HG03139 (cell line): Measurements from ENCODE around the gene COPZ1.

Experiments used
- ATAC-seq: cut with Tn5 transposase; IDR thresholded peaks from one replicate; pipeline ENCODE4 v1.9.1; 2021; ENCODE audit not compliant: unreplicated experiment

Gene COPZ1

DNA sequence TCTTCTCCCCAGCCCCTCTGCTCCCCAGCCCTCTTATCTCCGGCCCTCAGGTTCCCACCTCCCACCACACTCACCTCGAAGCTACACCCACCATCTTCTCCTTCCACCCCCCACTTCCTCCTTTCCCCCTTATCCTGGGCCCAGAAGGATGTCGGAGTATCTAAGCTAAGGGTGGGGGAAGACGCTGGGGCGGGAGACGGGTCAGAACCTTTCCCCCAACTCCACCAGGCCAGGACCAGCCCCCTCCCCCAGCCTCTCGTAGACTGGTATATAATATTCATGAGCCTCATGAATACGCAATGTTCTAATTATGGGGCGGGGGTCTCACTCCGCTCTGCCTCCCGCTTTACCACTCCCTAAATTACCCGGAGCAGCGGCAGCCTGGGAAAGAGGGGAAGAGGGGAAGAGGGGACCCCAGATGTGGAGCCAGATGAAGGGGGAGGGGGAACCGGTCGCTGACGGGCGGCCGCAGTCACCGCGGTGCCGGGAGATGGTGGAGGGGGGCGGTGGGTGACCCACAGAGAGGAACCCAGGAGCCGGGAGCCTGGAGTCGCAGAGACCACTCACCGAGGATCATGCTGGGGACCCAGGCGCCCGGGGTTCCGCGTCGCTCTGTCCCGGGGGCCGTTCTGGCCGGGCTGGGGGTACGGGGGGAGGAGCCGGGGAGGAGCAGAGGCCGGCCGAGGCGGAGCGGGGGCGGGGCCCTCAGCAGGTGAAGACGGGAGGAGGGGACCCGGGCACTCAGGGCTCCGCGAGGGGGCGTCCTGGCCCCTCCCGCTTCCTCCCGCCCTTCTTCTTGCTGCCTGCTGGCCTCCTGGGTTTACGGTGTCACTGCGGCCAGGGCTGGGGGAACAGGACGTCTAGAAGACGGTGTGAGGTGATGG lies 66.0 kb downstream of the COPZ1 start:
- peak; percentile 55 for ATAC-seq

DNA sequence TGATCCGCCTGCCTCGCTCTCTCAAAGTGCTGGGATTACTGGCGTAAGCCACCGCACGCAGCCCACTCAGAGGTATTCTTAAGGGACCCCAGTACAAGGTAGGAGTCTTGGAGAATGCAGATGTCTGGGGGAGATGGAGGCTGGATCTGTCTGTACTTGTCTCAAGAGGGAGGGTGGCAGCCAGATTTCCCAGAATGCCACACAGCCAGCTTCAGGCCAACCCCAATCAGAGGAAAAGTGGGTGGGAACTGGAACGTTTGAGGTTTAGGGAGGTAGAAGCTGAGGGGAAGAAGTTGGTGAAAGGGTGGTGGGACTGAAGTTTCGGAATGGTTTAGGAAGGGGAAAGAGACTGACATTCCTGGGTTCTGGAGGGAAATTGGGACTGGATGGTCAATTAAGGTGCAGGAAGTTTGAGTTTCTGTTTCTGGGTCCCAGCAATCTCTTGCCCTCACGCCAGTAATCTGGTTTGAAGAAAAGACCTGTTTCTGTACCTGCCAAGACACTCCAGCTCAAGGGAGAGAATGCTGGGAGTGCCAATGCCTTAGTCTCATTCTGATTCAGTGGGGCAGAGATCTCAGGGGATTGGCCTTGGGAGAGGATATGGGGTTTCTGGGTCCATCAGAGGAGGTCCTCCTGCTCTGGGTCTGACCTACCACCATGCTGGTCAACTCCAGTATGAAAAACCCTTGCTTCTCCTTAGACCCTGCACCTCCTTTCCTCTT lies 67.7 kb downstream of the COPZ1 start:
- no peak for ATAC-seq

DNA sequence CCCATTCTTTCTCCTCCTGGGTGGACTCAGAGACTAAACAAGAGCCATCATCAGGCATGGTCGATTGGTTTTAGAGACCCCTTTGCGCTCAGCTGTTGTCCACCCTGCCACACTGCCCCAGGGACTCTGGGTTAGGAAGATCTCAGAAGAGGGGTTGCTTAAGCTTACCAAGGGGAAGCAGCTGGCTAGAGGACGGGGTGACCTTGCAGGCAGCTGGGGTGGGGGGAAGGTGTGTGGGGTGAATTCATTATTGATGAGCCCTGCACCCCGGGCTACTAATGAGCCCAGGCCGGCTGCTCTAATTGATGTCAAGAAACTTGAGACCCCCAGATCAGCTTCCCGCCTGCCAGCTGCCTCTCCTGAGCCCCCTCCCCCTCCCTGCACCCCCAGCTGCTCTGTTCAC lies 68.3 kb downstream of the COPZ1 start:
- ATAC-seq, result no peak

GRCh38 chr12:54393743-54394142 lies 68.8 kb downstream of the COPZ1 start:
- no peak for ATAC-seq

GRCh38 chr12:54394281-54394719 lies 69.4 kb downstream of the COPZ1 start:
- no peak for ATAC-seq

- no peak for ATAC-seq
Measured at GRCh38 chr12:54394986-54395385, 70.1 kb downstream of the COPZ1 start.

DNA sequence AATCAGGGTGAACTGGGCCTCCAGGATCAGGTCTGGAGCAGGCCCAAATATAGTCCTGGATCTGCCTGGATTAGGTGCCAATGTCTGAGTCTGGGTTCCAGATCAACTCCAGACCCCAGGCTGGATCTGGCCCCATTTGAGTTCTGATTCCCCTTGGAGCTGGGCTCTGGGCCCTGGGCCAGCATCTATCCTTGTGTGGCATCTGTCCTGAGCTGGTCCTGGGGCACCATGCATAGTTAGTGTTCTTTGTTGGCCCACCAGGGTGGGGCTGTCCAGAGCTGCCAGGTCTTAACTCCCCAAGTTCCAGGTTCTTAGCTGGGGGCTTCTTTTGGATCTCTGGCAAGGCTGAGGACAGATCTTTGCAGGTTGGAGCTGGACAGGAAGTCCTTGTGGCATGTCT lies 70.6 kb downstream of the COPZ1 start:
- ATAC-seq, result no peak

DNA sequence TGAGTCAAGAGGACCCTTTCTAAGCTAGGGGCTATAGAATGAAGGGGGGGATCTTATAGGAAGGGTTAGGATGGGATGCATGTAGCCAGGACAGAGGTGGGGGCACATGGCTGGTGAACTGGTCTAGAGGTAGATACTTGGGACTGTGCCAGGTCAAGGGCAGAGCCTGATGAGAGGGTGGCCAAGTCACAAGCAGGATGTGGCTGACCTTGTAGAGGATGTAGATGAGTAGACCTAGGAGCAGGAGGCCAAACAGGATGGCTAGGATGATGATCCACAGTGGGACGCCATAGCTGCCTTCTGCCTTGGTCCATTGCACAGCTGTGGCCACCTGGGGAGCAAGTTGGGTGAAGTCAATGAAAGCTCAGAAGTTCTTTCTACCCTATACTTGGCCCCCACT lies 72.2 kb downstream of the COPZ1 start:
- ATAC-seq, result no peak

DNA sequence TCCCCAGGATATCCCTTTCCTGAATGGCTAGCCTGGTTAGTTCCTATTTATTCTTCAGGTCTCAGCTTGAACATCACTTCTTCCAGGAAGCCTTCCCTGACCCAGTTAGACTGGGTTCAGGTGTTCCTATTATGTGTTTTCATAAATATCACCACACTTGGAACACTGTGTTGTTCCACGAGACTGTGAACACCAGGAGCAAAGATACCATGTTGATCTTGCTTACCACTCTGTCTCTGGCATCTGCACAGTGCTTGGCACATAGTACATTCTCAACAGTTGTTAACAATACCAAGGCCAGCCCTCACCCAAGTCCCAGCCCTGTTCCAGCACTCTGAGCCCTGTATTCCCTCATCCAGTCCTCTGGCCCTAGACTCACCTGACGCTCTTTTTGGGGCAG lies 73.3 kb downstream of the COPZ1 start:
- ATAC-seq, result no peak

- no peak for ATAC-seq
Measured at GRCh38 chr12:54398995-54399793, 74.3 kb downstream of the COPZ1 start.

DNA sequence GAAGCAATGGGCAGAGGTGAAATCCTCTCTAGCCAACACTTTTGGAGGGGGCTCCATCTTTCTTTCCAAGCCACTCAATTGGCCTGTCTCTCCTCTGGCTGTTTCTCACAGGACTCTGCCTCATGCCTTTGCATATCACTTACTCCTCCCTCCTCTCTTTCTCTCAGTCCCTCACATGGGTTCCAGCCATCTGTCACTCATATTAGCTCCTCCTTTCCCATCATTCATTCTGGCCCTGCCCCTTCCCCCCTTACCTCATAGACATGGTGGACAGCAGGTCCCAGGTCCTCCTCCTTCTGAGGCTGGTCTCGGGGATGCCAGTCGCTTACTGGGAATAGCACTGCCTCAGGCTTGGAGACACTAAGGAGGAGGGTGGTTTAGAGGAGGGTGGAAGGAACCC lies 76.2 kb downstream of the COPZ1 start:
- ATAC-seq, result no peak
